ENCODE data around the gene SLC39A1.

GRCh38 chr1:153963850-153964331 is 554 bp upstream of the SLC39A1 start:
- TF ChIP-seq CTCF (IDR thresholded peaks at IDR 0.05 in 4 of 5, conservative IDR thresholded peaks at IDR 0.05 in 1 of 5): no peak
- TF ChIP-seq POLR2A (IDR thresholded peaks at IDR 0.05): no peak

Data from gastrocnemius medialis (tissue), 4 donors.